HepG2 (cell line): ENCODE measurements around the gene VAC14. TPM values are rescaled to one million over a fixed set of nuclear protein-coding genes. Genes with fewer than 3 reads are reported as not detected.

Experiments used
- CHD2 ChIP-seq: IDR thresholded peaks from 2 replicates; pipeline ENCODE4 v1.6.1; 2011; ENCODE audit warnings: low read depth, low read length, improper control_type of control experiment
- KAT8 ChIP-seq: IDR thresholded peaks from 2 replicates; pipeline ENCODE4 v1.6.1; 2016; ENCODE audit warnings: missing genetic modification reagents, missing compliant biosample characterization
- MTF2 ChIP-seq: sonication (generic); formaldehyde crosslinking; IDR thresholded peaks from 2 replicates; pipeline ENCODE4 v1.5.0; 2020; ENCODE audit warnings: missing genetic modification reagents, borderline replicate concordance
- NKX3-1 ChIP-seq: sonication (generic); formaldehyde crosslinking; IDR thresholded peaks from 2 replicates; pipeline ENCODE4 v1.5.0; 2020; ENCODE audit warnings: missing genetic modification reagents
- PAWR ChIP-seq: sonication (generic); formaldehyde crosslinking; IDR thresholded peaks from 2 replicates; pipeline ENCODE4 v1.4.0; 2020; ENCODE audit warnings: missing genetic modification reagents, mild to moderate bottlenecking, borderline replicate concordance
- RAD21 ChIP-seq: fragments of 450-650 bp; formaldehyde crosslinking; IDR thresholded peaks from 2 replicates; pipeline ENCODE4 v1.5.0; 2020; ENCODE audit warnings: mild to moderate bottlenecking
- RFX1 ChIP-seq: fragments of 450-650 bp; IDR thresholded peaks from 2 replicates; pipeline ENCODE4 v1.6.1; 2017
- ZNF17 ChIP-seq: sonication (generic); formaldehyde crosslinking; IDR thresholded peaks from 2 replicates; pipeline ENCODE4 v1.5.0; 2020; ENCODE audit warnings: mild to moderate bottlenecking, missing genetic modification reagents
- ZNF354B ChIP-seq: sonication (generic); formaldehyde crosslinking; IDR thresholded peaks from 2 replicates; pipeline ENCODE4 v1.8.0; 2022; ENCODE audit warnings: mild to moderate bottlenecking, missing genetic modification reagents
- ZNF670 ChIP-seq: sonication (generic); formaldehyde crosslinking; IDR thresholded peaks from 2 replicates; pipeline ENCODE4 v1.8.0; 2022; ENCODE audit warnings: mild to moderate bottlenecking, missing genetic modification reagents, borderline replicate concordance
- polyA plus RNA-seq, 8 experiments: library from polyadenylated mRNA; depleted of rRNA in 3 of 8; stranded (reverse) in 7 of 8; unstranded in 1 of 8; fragments of >200 nt; fragmentation: Illumina TruSeq in 4 of 8; extraction: Trizol in 4 of 8; gene quantifications; 2 replicates each; pipeline versions ENCODE4 v1.2.1 to v1.2.3, GENCODE V29; 2011 to 2016; ENCODE audit warnings: low read depth in 4 of 8, missing spikeins in 1 of 8, mixed read lengths in 1 of 8; ENCODE audit not compliant: insufficient read depth in 1 of 8
- total RNA-seq, 5 experiments: library from RNA; depleted of rRNA; stranded (reverse); fragments of >200 nt; fragmentation: Illumina TruSeq; extraction: Trizol; gene quantifications; 2 replicates each; pipeline ENCODE4 v1.2.3, GENCODE V29; 2016; ENCODE audit warnings: low read depth in 1 of 5
- TF ChIP-seq, protein P1 (sequence below): sonication (generic); formaldehyde crosslinking; IDR thresholded peaks from 2 replicates; pipeline ENCODE4 v1.4.0; 2020; ENCODE audit warnings: mild to moderate bottlenecking, missing genetic modification reagents
- TF ChIP-seq, protein P2 (sequence below): sonication (generic); formaldehyde crosslinking; IDR thresholded peaks from 2 replicates; pipeline ENCODE4 v1.5.1; 2020; ENCODE audit warnings: mild to moderate bottlenecking, moderate library complexity, missing genetic modification reagents
- TF ChIP-seq, protein P3 (sequence below): sonication (generic); formaldehyde crosslinking; IDR thresholded peaks from 2 replicates; pipeline ENCODE4 v1.4.0; 2020; ENCODE audit warnings: mild to moderate bottlenecking, missing genetic modification reagents
- TF ChIP-seq, protein P4 (sequence below): IDR thresholded peaks from 2 replicates; pipeline ENCODE4 v1.6.1; 2016; ENCODE audit warnings: missing compliant biosample characterization, missing genetic modification reagents, borderline replicate concordance
- TF ChIP-seq, protein P5 (sequence below): fragments of 450-650 bp; IDR thresholded peaks from 2 replicates; pipeline ENCODE4 v1.6.1; 2017; ENCODE audit warnings: mild to moderate bottlenecking

VAC14 gene
- total and polyA plus RNA-seq, 2 of the 13 experiments (the other 11 are each of a cell fraction or from before 2014, with no cell fraction given): 23.5 to 24.6 TPM

DNA sequence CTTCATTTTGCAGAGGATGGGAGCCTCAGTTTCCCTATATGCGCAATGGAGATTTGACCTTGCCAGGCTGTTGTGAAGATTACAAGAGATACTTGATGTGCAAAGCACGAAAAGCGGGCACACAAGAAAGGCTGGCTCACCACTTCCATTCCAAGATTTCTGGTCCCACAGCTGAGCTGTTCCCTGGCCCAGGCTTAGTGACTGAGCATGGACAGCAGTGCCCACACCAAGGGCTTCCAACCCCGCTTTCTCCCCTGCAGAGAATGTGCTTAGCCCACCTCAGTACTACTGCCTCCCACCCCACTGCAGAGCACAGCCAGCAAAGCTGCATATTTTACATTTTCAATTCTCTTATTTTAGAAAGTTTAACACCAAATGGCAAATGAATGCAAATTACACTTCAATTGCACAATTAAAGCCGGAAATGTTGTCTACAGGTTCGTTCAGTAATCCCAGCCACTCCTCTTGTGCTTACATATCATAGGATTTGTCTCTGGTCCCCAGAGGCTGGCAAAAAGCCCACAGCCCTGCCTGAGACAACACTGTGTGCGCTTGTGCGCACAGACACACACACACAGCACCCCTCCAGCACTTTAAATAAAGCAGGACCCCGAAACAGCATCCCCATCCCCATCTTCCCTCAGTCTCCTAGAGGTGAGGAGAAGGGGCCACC is 51.8 kb downstream of the VAC14 start (continued):
- TF ChIP-seq, protein P1, sequence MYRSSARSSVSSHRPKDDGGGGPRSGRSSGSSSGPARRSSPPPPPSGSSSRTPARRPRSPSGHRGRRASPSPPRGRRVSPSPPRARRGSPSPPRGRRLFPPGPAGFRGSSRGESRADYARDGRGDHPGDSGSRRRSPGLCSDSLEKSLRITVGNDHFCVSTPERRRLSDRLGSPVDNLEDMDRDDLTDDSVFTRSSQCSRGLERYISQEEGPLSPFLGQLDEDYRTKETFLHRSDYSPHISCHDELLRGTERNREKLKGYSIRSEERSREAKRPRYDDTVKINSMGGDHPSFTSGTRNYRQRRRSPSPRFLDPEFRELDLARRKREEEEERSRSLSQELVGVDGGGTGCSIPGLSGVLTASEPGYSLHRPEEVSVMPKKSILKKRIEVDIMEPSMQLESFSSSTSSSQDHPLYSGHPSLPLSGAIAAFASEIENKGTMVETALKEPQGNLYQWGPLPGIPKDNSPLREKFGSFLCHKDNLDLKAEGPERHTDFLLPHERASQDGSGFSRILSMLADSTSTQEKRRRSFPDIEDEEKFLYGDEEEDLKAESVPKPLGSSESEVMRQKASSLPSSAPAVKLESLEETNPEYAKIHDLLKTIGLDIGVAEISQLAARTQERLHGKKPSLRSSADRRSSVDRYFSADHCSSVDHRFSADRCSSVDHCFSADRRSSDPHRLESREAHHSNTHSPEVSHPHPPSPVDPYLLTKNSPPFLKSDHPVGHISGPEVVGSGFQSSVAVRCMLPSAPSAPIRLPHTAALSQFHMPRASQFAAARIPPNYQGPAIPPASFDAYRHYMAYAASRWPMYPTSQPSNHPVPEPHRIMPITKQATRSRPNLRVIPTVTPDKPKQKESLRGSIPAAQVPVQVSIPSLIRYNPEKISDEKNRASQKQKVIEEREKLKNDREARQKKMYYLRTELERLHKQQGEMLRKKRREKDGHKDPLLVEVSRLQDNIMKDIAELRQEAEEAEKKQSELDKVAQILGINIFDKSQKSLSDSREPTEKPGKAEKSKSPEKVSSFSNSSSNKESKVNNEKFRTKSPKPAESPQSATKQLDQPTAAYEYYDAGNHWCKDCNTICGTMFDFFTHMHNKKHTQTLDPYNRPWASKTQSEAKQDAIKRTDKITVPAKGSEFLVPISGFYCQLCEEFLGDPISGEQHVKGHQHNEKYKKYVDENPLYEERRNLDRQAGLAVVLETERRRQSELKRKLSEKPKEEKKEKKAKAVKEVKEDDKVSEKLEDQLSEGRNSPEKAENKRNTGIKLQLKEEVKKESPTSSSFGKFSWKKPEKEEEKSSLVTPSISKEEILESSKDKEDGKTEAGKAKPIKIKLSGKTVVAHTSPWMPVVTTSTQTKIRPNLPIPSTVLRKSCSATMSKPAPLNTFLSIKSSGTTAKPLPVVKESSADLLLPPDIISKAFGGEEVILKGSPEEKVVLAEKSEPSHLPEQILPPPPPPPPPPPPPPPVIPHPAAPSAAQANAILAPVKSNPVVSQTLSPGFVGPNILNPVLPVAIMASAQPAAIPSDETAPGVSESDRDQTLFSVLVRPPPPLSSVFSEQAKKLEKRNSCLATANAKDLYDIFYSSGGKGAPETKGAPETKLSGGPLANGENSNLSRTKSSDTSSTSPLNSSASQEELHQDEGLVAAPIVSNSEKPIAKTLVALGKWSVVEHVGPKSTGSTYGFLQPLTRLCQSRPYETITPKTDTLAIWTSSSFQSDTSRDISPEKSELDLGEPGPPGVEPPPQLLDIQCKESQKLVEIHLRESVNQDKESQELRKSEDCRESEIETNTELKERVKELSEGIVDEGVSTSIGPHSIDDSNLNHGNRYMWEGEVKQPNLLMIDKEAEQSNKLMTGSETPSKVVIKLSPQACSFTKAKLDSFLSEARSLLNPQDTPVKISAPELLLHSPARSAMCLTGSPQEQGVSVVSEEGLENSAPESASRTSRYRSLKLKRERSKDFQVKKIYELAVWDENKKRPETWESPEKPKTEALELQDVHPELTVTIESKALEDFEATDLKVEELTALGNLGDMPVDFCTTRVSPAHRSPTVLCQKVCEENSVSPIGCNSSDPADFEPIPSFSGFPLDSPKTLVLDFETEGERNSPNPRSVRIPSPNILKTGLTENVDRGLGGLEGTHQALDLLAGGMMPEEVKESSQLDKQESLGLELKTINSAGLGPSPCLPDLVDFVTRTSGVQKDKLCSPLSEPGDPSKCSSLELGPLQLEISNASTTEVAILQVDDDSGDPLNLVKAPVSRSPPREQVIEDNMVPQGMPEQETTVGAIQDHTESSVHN (CRISPR knock-in tag): peak; percentile 47; the same call in 1 of the 2 replicates
- TF ChIP-seq, protein P2, sequence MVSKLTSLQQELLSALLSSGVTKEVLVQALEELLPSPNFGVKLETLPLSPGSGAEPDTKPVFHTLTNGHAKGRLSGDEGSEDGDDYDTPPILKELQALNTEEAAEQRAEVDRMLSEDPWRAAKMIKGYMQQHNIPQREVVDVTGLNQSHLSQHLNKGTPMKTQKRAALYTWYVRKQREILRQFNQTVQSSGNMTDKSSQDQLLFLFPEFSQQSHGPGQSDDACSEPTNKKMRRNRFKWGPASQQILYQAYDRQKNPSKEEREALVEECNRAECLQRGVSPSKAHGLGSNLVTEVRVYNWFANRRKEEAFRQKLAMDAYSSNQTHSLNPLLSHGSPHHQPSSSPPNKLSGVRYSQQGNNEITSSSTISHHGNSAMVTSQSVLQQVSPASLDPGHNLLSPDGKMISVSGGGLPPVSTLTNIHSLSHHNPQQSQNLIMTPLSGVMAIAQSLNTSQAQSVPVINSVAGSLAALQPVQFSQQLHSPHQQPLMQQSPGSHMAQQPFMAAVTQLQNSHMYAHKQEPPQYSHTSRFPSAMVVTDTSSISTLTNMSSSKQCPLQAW (CRISPR knock-in tag): no peak
- TF ChIP-seq MTF2 (CRISPR knock-in tag): no peak
- TF ChIP-seq ZNF670 (CRISPR knock-in tag): no peak
- no peak for TF ChIP-seq KAT8
- TF ChIP-seq RFX1: no peak
- TF ChIP-seq ZNF17 (CRISPR knock-in tag): no peak
- TF ChIP-seq NKX3-1 (CRISPR knock-in tag): no peak
- TF ChIP-seq ZNF354B (CRISPR knock-in tag): no peak
- TF ChIP-seq, protein P3, sequence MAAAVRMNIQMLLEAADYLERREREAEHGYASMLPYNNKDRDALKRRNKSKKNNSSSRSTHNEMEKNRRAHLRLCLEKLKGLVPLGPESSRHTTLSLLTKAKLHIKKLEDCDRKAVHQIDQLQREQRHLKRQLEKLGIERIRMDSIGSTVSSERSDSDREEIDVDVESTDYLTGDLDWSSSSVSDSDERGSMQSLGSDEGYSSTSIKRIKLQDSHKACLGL (CRISPR knock-in tag): no peak
- 0 out of 2 replicates have a peak, but pooled peaks have one; percentile 57 for TF ChIP-seq PAWR (CRISPR knock-in tag)
- TF ChIP-seq, protein P4, sequence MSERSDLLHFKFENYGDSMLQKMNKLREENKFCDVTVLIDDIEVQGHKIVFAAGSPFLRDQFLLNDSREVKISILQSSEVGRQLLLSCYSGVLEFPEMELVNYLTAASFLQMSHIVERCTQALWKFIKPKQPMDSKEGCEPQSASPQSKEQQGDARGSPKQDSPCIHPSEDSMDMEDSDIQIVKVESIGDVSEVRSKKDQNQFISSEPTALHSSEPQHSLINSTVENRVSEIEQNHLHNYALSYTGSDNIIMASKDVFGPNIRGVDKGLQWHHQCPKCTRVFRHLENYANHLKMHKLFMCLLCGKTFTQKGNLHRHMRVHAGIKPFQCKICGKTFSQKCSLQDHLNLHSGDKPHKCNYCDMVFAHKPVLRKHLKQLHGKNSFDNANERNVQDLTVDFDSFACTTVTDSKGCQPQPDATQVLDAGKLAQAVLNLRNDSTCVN (CRISPR knock-in tag): no peak
- TF ChIP-seq CHD2: no peak
- TF ChIP-seq, protein P5, sequence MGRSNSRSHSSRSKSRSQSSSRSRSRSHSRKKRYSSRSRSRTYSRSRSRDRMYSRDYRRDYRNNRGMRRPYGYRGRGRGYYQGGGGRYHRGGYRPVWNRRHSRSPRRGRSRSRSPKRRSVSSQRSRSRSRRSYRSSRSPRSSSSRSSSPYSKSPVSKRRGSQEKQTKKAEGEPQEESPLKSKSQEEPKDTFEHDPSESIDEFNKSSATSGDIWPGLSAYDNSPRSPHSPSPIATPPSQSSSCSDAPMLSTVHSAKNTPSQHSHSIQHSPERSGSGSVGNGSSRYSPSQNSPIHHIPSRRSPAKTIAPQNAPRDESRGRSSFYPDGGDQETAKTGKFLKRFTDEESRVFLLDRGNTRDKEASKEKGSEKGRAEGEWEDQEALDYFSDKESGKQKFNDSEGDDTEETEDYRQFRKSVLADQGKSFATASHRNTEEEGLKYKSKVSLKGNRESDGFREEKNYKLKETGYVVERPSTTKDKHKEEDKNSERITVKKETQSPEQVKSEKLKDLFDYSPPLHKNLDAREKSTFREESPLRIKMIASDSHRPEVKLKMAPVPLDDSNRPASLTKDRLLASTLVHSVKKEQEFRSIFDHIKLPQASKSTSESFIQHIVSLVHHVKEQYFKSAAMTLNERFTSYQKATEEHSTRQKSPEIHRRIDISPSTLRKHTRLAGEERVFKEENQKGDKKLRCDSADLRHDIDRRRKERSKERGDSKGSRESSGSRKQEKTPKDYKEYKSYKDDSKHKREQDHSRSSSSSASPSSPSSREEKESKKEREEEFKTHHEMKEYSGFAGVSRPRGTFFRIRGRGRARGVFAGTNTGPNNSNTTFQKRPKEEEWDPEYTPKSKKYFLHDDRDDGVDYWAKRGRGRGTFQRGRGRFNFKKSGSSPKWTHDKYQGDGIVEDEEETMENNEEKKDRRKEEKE: no peak
- TF ChIP-seq RAD21 (CRISPR knock-in tag): no peak
